ENCODE measurements around the gene CDH12.

- no peak for TF ChIP-seq MYC (IDR thresholded peaks at IDR 0.05; ENCODE audit: low read depth, low read length)
- no peak for TF ChIP-seq CTCF (IDR thresholded peaks at IDR 0.05; ENCODE audit: extremely low read depth in 1 of 2, insufficient read depth in 1 of 2, low read depth in 1 of 2, low read length in 2 of 2)
- TF ChIP-seq POLR2A (IDR thresholded peaks at IDR 0.05; ENCODE audit: low read depth, low read length): no peak
- no peak for TF ChIP-seq POLR2AphosphoS5 (IDR thresholded peaks at IDR 0.05; ENCODE audit: insufficient read depth, low read depth, low read length)
- TF ChIP-seq EZH2 (IDR thresholded peaks at IDR 0.05; ENCODE audit: borderline replicate concordance, low read depth, low read length, severe bottlenecking): no peak
- TF ChIP-seq FOS (IDR thresholded peaks at IDR 0.05; ENCODE audit: borderline replicate concordance, insufficient read depth, low read length): no peak
- TF ChIP-seq MAX (IDR thresholded peaks at IDR 0.05; ENCODE audit: insufficient read depth, insufficient read length): no peak
These were observed 1143.4 kb downstream of the CDH12 start for GRCh38 chr5:21709770-21710169.

Data from endothelial cell of umbilical vein (primary cell).